ENCODE measurements around the gene GPRIN1.
A peak's percentile ranks its signal among the peaks of the same experiment; 100 is the strongest.

Gene GPRIN1

GRCh38 chr5:176609724-176610434 lies at the start of gene GPRIN1:
Gene GPRIN1 (minus strand): TSS chr5:176610156. CDS start chr5:176599834, 10,322 bp downstream.
- DNase-seq (ENCODE audit: low read depth), result peak; percentile 33

GRCh38 chr5:176659512-176659839 lies 49.5 kb upstream of the GPRIN1 start:
- no peak for DNase-seq (ENCODE audit: low read depth)

DNA sequence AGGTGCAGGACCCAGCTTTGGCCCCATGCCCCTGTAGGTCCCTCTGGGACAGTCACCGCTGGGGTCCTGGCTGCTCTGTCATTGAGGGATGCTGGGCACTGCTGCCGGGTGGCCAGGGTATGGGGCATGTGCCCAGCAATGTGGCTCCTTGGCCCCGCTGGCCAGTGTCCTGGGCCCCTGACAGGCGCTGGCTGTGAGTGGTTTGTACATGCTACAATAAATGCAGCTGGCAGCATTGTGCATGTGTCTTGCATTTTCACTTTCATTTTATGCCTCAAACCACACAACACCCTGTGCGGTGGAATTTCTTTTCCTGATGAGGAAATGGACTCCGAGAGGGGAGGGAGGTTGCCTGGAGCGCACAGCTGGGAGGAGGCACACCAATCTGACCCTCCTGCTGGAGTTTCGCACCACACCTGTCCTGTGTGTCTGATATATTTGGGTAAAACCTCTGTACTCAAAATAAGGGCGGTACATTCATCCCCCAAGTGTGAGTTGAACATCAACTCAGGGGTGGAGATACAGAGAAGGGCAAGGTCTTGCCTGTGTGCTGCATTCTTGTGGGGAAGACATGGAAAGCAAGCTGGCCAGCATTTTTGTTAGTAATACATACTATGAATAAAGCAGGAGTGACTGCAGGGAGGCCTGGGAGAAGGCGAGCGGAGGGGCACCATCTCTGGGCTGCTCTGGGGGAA lies 49.0 kb upstream of the GPRIN1 start:
- DNase-seq (ENCODE audit: low read depth), result peak; percentile 64

GRCh38 chr5:176658007-176658599 lies 48.1 kb upstream of the GPRIN1 start:
- peak; percentile 68 for DNase-seq (ENCODE audit: low read depth)

- no peak for DNase-seq (ENCODE audit: low read depth)
Observed at GRCh38 chr5:176656467-176656990, 46.6 kb upstream of the GPRIN1 start.

GRCh38 chr5:176654856-176655255 lies 44.9 kb upstream of the GPRIN1 start:
- DNase-seq (ENCODE audit: low read depth), result no peak

DNA sequence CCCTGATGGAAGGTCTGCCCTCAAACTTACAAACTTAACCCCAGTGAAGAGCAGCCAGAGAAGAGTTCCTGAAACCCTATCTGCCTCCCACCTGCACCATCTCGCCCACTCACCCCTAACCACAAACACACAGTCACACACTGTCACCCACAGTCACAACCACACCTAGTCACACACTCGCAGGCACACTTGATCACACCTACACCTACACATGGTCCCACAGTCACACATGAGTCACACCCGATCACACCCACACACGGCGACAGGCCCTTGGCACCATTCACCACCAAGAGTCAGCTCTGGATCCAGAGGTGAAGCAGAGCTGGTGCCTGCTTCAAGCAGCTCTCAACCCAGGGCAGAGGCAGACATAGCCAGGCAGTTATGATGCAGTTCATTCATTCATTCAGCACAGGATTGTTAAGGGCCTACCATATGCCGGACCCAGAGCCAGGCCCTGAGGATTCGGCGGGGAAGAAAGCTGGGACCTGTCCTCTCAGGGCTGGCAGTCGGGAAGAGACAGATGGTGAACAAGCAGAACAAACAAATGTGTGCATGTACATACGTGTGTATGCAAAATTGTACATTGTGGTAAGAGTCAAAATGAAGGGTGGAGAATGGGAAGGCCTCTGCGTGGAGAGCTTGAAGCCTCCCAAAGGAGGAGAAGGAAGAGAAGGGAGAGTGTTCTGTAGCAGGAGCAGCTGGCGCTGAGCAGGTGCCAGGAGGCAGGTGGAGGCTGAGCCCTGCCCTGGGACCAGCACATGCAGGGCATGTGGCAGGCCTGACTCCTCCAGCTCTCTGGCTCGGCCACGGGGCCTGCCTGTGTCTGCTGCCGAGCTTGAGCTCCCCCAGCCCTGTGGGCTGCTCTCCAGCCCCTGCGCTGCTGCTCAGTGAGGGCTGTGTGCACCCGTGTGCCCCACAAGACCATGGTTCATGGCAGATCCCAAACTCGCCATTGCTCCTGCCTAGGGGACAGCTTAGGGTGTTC lies 43.7 kb upstream of the GPRIN1 start:
- DNase-seq (ENCODE audit: low read depth), result no peak

GRCh38 chr5:176652136-176652535 lies 42.2 kb upstream of the GPRIN1 start:
- DNase-seq (ENCODE audit: low read depth), result no peak

- DNase-seq (ENCODE audit: low read depth), result no peak
Observed at GRCh38 chr5:176651472-176651980, 41.6 kb upstream of the GPRIN1 start.

- DNase-seq (ENCODE audit: low read depth), result no peak
Observed at GRCh38 chr5:176650354-176650884, 40.5 kb upstream of the GPRIN1 start.

DNA sequence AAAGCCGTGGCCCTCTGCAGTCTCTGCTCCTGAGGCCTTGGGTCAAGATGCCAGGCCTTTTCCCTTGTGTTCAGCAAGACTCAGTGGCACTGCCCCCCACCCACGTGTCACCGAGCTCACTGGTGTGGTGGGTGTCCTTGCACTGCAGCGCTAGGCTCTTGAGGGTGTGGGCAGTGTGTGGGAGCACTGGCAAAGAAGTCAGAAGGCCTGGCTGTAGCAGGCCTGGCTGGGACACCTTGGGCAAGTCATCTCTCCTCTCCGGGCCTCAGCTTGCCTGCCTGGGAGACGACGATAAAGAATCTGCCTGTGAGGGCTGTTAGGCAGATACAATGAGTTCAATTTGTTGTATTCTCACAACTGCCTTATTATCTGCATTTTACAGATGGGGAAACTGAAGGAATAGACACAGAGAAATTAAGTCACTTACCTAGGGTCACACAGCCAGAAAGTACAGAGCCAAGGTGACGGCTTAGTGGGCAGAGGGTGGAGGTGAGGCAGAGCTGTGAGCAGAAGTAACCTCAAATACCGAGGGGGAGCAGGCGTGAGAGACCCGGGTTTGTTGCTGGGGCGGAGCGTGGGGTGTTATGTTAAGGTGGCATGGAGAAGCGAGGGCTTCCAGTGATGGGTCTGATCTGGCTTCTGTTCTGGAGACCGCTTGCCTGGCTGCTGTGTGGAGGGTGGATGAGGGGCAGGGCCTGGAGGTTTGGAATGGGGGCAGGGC lies 38.7 kb upstream of the GPRIN1 start:
- no peak for DNase-seq (ENCODE audit: low read depth)

DNA sequence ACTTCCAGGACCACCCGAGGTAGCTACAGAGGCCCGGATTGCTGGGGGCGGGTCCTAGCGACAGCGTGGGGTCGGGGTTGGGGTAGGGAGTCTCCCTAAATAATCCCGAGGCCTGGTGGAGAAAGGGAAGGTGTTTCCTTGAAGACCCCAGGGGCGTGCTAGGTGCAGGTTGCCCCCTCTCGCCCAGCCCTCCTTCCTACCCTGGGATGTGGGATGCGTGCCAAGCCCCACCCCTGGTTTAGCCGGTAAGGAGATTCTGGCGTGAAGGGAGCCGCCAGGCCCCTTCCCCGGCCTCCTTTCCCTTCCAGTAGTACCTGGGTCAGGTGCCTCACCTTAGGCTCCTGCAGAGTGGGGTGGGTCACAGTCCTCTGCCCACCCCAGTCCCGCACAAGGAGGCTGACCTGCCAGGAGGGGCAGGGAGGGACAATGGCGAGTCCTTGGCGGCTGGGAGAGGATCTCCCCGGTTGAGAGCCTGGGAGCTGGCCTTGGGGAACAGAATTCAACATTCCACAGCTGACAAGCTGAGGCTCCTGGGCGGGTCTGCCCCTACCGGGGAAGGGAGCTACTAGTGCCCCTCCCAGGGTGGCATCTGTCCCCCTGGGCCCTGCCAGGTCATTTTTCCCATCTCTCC lies 38.0 kb upstream of the GPRIN1 start:
- peak; percentile 26 for DNase-seq (ENCODE audit: low read depth)

- DNase-seq (ENCODE audit: low read depth), result peak; percentile 98
Observed at GRCh38 chr5:176647030-176647842, 37.3 kb upstream of the GPRIN1 start, which contains the start of gene TSPAN17. Gene TSPAN17 (plus strand): TSS chr5:176647484. CDS start chr5:176647616, 132 bp downstream.

GRCh38 chr5:176646707-176647029 lies 36.7 kb upstream of the GPRIN1 start:
- DNase-seq (ENCODE audit: low read depth), result no peak

DNA sequence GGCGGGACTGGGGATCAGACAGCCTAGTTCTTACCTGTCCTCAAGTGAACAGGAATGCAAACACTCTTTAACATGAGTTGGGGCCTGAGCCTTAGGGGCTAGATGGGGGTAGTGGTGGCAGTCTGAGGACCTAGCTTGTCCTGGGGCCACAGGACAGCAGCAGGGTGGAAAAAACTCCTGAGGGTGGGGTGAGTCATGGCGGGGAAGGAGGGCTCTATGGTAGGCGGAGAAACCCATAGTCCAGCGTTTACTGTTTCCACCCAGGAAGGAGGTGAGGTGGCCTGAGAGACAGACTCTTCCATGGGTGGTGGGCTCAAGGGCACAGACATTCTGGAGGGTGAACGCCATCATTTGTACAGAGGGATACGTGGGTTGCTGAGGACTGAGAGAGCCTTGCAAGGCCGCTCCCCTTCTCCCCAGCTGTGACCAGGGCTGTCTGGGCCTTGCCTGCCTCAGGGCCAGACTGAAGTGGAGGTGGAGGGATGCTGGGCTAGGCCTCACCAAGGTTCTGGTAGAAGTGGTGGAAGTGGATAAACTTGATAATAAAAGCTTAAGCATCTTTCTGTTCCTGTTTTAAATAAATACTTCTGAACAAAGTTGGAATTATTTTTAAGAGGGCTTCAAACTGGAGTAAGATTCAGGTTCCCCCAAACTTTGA lies 36.2 kb upstream of the GPRIN1 start:
- DNase-seq (ENCODE audit: low read depth), result no peak

GRCh38 chr5:176644878-176645670 lies 35.1 kb upstream of the GPRIN1 start:
- no peak for DNase-seq (ENCODE audit: low read depth)

- DNase-seq (ENCODE audit: low read depth), result no peak
Observed at GRCh38 chr5:176644294-176644693, 34.3 kb upstream of the GPRIN1 start.
